ENCODE data around the gene ADH1A. TPM values are rescaled to one million over a fixed set of nuclear protein-coding genes. Genes with fewer than 3 reads are reported as not detected.

Gene ADH1A
- total RNA-seq, 2 donors from 2014 or later: 0.99 TPM; not detected in 1

- TF ChIP-seq CTCF (IDR thresholded peaks at IDR 0.05): no peak
- ATAC-seq (ENCODE audit: insufficient number of reproducible peaks, low FRiP score, low read depth) (peak; percentile 58), DNase-seq (ENCODE audit: low spot score) (no peak)
- peaks cover 7 to 17% of the 10 kb centered on the region in 2 donors for H3K4me1 ChIP-seq (ENCODE audit: control insufficient read depth in 1 of 2, low read depth in 2 of 2)
- H3K9me3 ChIP-seq: peaks cover 4% of the 10 kb centered on the region
- H3K27me3 ChIP-seq (replicated peaks; ENCODE audit: insufficient read depth): no peaks in the 10 kb centered on the region
- H3K27ac ChIP-seq: peak overlapping the region; percentile 73 to 85
- H3K4me3 ChIP-seq: no peak overlapping the region
- H3K36me3 ChIP-seq: no peaks in the 10 kb centered on the region
These were observed 10.8 kb upstream of the ADH1A start for GRCh38 chr4:99301376-99302164.

- Histone ChIP-seq H3K27me3 (replicated peaks; ENCODE audit: insufficient read depth) (no peaks in the 10 kb centered on the region), H3K4me1 (ENCODE audit: control insufficient read depth in 1 of 2, low read depth in 2 of 2) (peaks cover 7 to 17% of the 10 kb centered on the region in 2 donors), H3K9me3 (peaks cover 4% of the 10 kb centered on the region), H3K36me3 (no peaks in the 10 kb centered on the region), H3K27ac (peak overlapping the region; percentile 73 to 85), H3K4me3 (no peak overlapping the region)
- TF ChIP-seq CTCF (IDR thresholded peaks at IDR 0.05): no peak
- peak; percentile 74 for DNase-seq (ENCODE audit: low spot score)
- ATAC-seq (ENCODE audit: insufficient number of reproducible peaks, low FRiP score, low read depth): peak; percentile 64
These were observed 10.1 kb upstream of the ADH1A start for GRCh38 chr4:99300934-99301333.

GRCh38 chr4:99293357-99293756 is 2.6 kb upstream of the ADH1A start:
- Histone ChIP-seq H3K4me1 (ENCODE audit: control insufficient read depth in 1 of 2, low read depth in 2 of 2) (no peaks in the 10 kb centered on the region), H3K9me3 (no peaks in the 10 kb centered on the region), H3K36me3 (no peaks in the 10 kb centered on the region), H3K27ac (no peak overlapping the region), H3K4me3 (no peak overlapping the region), H3K27me3 (replicated peaks; ENCODE audit: insufficient read depth) (no peaks in the 10 kb centered on the region)
- no peak for TF ChIP-seq CTCF (IDR thresholded peaks at IDR 0.05)
- no peak for DNase-seq (ENCODE audit: low spot score)
- ATAC-seq (ENCODE audit: insufficient number of reproducible peaks, low FRiP score, low read depth): no peak

GRCh38 chr4:99285387-99285786 is 5.4 kb downstream of the ADH1A start:
- no peak for DNase-seq (ENCODE audit: low spot score)
- no peaks in the 10 kb centered on the region for H3K36me3 ChIP-seq
- TF ChIP-seq CTCF (IDR thresholded peaks at IDR 0.05): no peak
- H3K9me3 ChIP-seq: no peaks in the 10 kb centered on the region
- H3K4me3 ChIP-seq: no peak overlapping the region
- ATAC-seq (ENCODE audit: insufficient number of reproducible peaks, low FRiP score, low read depth): no peak
- peaks cover 2 to 13% of the 10 kb centered on the region in 2 donors for H3K4me1 ChIP-seq (ENCODE audit: control insufficient read depth in 1 of 2, low read depth in 2 of 2)
- H3K27ac ChIP-seq: peak overlapping the region in 1 of 2 donors; percentile 48
- H3K27me3 ChIP-seq (replicated peaks; ENCODE audit: insufficient read depth): no peaks in the 10 kb centered on the region

- H3K36me3 ChIP-seq: no peaks in the 10 kb centered on the region
- H3K27me3 ChIP-seq (replicated peaks; ENCODE audit: insufficient read depth): no peaks in the 10 kb centered on the region
- H3K27ac ChIP-seq: no peak overlapping the region
- no peak overlapping the region for H3K4me3 ChIP-seq
- no peak for TF ChIP-seq CTCF (IDR thresholded peaks at IDR 0.05)
- peaks cover 2 to 13% of the 10 kb centered on the region in 2 donors for H3K4me1 ChIP-seq (ENCODE audit: control insufficient read depth in 1 of 2, low read depth in 2 of 2)
- H3K9me3 ChIP-seq: no peaks in the 10 kb centered on the region
- DNase-seq (ENCODE audit: low spot score): no peak
- no peak for ATAC-seq (ENCODE audit: insufficient number of reproducible peaks, low FRiP score, low read depth)
These were observed 8.1 kb downstream of the ADH1A start for GRCh38 chr4:99282731-99283130.

Measured in thoracic aorta (tissue), 2 donors.